IMR-90 (cell line): ENCODE measurements around the gene CUX1. TPM values are rescaled to one million over a fixed set of nuclear protein-coding genes. Genes with fewer than 3 reads are reported as not detected.
A peak's percentile ranks its signal among the peaks of the same experiment; 100 is the strongest.

Experiments
- ATAC-seq: fragments of 200-7000 bp; cut with Tn5 transposase; 2 replicates; pipeline ENCODE4 v1.9.1; 2020; ENCODE audit warnings: low read depth, mild to moderate bottlenecking, moderate library complexity
- BruUV-seq: library from RNA; stranded (reverse); fragments of 400-500 nt; replicated peaks from 2 replicates; lab custom pipeline; 2021; lab: Mats Ljungman, UMichigan
- CTCF ChIA-PET: fragments of 300-600 bp; formaldehyde crosslinking; extraction: SDS; loops from one replicate; lab custom pipeline; 2021; ENCODE audit warnings: antibody characterized with exemption; lab: Yijun Ruan, JAX
- POLR2A ChIA-PET: fragments of 300-600 bp; sonication (Branson Sonifier 250); formaldehyde crosslinking; loops from one replicate; lab custom pipeline; 2022; ENCODE audit warnings: antibody characterized with exemption; ENCODE audit not compliant: unreplicated experiment; lab: Charles Lee
- DNase-seq: peaks from one replicate; pipeline ENCODE4 v3.0.0; 2013
- H2AFZ ChIP-seq: replicated peaks from 2 replicates; pipeline ENCODE3; 2013; ENCODE audit warnings: low read length, mild to moderate bottlenecking; ENCODE audit not compliant: poor library complexity
- H2AK5ac ChIP-seq: 2 replicates; pipeline ENCODE4 v1.6.1; 2013; ENCODE audit warnings: low read depth, low read length, inconsistent platforms
- H2AK9ac ChIP-seq: replicated peaks from 2 replicates; pipeline ENCODE3; 2013; ENCODE audit warnings: mild to moderate bottlenecking, low read depth, low read length, moderate library complexity; ENCODE audit not compliant: poor library complexity
- H2BK120ac ChIP-seq: 2 replicates; pipeline ENCODE4 v1.6.1; 2013; ENCODE audit warnings: low read depth, low read length, inconsistent platforms
- H2BK15ac ChIP-seq: 3 replicates; pipeline ENCODE4 v1.6.1; 2013; ENCODE audit warnings: low read depth, low read length, inconsistent platforms
- H2BK20ac ChIP-seq: 2 replicates; pipeline ENCODE4 v1.6.1; 2013; ENCODE audit warnings: low read depth, mild to moderate bottlenecking, inconsistent platforms, low read length, moderate library complexity
- H2BK5ac ChIP-seq: 2 replicates; pipeline ENCODE4 v1.6.1; 2013; ENCODE audit warnings: mild to moderate bottlenecking, low read depth, low read length, inconsistent platforms; ENCODE audit not compliant: poor library complexity, severe bottlenecking
- H3K14ac ChIP-seq: replicated peaks from 2 replicates; pipeline ENCODE4 v1.6.1; 2013; ENCODE audit warnings: low read depth, low read length, inconsistent platforms
- H3K18ac ChIP-seq: 2 replicates; pipeline ENCODE4 v1.6.1; 2013; ENCODE audit warnings: low read depth, low read length, control low read depth
- H3K23ac ChIP-seq: 2 replicates; pipeline ENCODE4 v1.6.1; 2013; ENCODE audit warnings: low read depth, low read length, inconsistent platforms
- H3K27ac ChIP-seq: 2 replicates; pipeline ENCODE4 v1.5.1; 2013; ENCODE audit warnings: mild to moderate bottlenecking, control low read depth, low read length; ENCODE audit not compliant: insufficient read depth
- H3K27me3 ChIP-seq: 2 replicates; pipeline ENCODE4 v1.6.1; 2013; ENCODE audit warnings: low read length; ENCODE audit not compliant: control insufficient read depth, insufficient read depth
- H3K36me3 ChIP-seq: 2 replicates; pipeline ENCODE4 v1.6.1; 2013; ENCODE audit warnings: low read length, mixed read lengths; ENCODE audit not compliant: control insufficient read depth, insufficient read depth
- H3K4ac ChIP-seq: 2 replicates; pipeline ENCODE4 v1.6.1; 2013; ENCODE audit warnings: low read depth, low read length, inconsistent platforms
- H3K4me1 ChIP-seq: 2 replicates; pipeline ENCODE4 v1.6.1; 2013; ENCODE audit warnings: low read length, mixed read lengths; ENCODE audit not compliant: control insufficient read depth, insufficient read depth
- H3K4me2 ChIP-seq: 2 replicates; pipeline ENCODE4 v1.6.1; 2013; ENCODE audit warnings: low read depth, mild to moderate bottlenecking, control low read depth, low read length, moderate library complexity
- H3K4me3 ChIP-seq: 2 replicates; pipeline ENCODE4 v1.5.1; 2013; ENCODE audit warnings: low read depth, mild to moderate bottlenecking, control low read depth, low read length, moderate library complexity; ENCODE audit not compliant: insufficient read depth
- H3K56ac ChIP-seq: 2 replicates; pipeline ENCODE4 v1.6.1; 2013; ENCODE audit warnings: low read length, inconsistent platforms; ENCODE audit not compliant: insufficient read depth; ENCODE audit errors: extremely low read depth
- H3K79me1 ChIP-seq, 2 experiments: 2 replicates each; pipeline ENCODE4 v1.6.1; 2013; ENCODE audit warnings: low read length in 2 of 2, inconsistent platforms in 1 of 2, low read depth in 1 of 2
- H3K9ac ChIP-seq: 2 replicates; pipeline ENCODE4 v1.6.1; 2013; ENCODE audit warnings: low read depth, low read length, control low read depth
- H3K9me1 ChIP-seq: 2 replicates; pipeline ENCODE4 v1.6.1; 2013; ENCODE audit warnings: low read length, inconsistent platforms; ENCODE audit not compliant: insufficient read depth
- H3K9me3 ChIP-seq: 2 replicates; pipeline ENCODE4 v1.6.1; 2013; ENCODE audit warnings: low read length; ENCODE audit not compliant: control insufficient read depth, insufficient read depth
- H4K20me1 ChIP-seq: 2 replicates; pipeline ENCODE4 v1.6.1; 2013; ENCODE audit warnings: low read length, inconsistent platforms; ENCODE audit not compliant: insufficient read depth
- H4K5ac ChIP-seq: 2 replicates; pipeline ENCODE4 v1.6.1; 2013; ENCODE audit warnings: mild to moderate bottlenecking, low read depth, low read length, control low read depth
- H4K8ac ChIP-seq, 2 experiments: 2 replicates each; pipeline ENCODE4 v1.6.1; 2013; ENCODE audit warnings: low read depth in 2 of 2, low read length in 2 of 2, control low read depth in 1 of 2, inconsistent platforms in 1 of 2
- H4K91ac ChIP-seq: 2 replicates; pipeline ENCODE4 v1.6.1; 2013; ENCODE audit warnings: low read depth, low read length, inconsistent platforms; ENCODE audit not compliant: insufficient read depth
- BHLHE40 ChIP-seq: fragments of 150-350 bp; IDR thresholded peaks from 2 replicates; pipeline ENCODE4 v1.6.1; 2016; ENCODE audit warnings: mild to moderate bottlenecking, low read depth, low read length
- CHD1 ChIP-seq: IDR thresholded peaks from 2 replicates; pipeline ENCODE4 v1.6.1; 2012; ENCODE audit warnings: low read depth, low read length, improper control_type of control experiment
- ELK1 ChIP-seq: fragments of 150-350 bp; IDR thresholded peaks from 2 replicates; pipeline ENCODE4 v1.6.1; 2016; ENCODE audit warnings: low read depth, mild to moderate bottlenecking, low read length, moderate library complexity, borderline replicate concordance
- MAFK ChIP-seq: IDR thresholded peaks from 2 replicates; pipeline ENCODE4 v1.6.1; 2012; ENCODE audit warnings: low read depth, low read length, improper control_type of control experiment
- MAZ ChIP-seq: IDR thresholded peaks from 2 replicates; pipeline ENCODE4 v1.6.1; 2012; ENCODE audit warnings: low read depth, mild to moderate bottlenecking, low read length, improper control_type of control experiment, moderate library complexity, borderline replicate concordance
- NFE2L2 ChIP-seq: fragments of 150-350 bp; IDR thresholded peaks from 2 replicates; pipeline ENCODE4 v1.6.1; 2016; ENCODE audit warnings: low read depth, mild to moderate bottlenecking, low read length
- RFX5 ChIP-seq: IDR thresholded peaks from 2 replicates; pipeline ENCODE4 v1.8.0; 2012; ENCODE audit warnings: low read depth, mild to moderate bottlenecking, low read length, moderate library complexity
- SMC3 ChIP-seq: fragments of 150-350 bp; IDR thresholded peaks from 2 replicates; pipeline ENCODE4 v1.6.1; 2016; ENCODE audit warnings: low read depth, mild to moderate bottlenecking, antibody characterized with exemption, low read length, moderate library complexity
- USF2 ChIP-seq: fragments of 150-350 bp; IDR thresholded peaks from 2 replicates; pipeline ENCODE4 v1.6.1; 2017; ENCODE audit warnings: mild to moderate bottlenecking, antibody characterized with exemption, low read length, low read depth
- WGBS, 2 experiments: methylation state at CpG; one replicate each; pipeline versions ENCODE4 v1.1.5 to v1.1.7; 2013; ENCODE audit warnings: missing lambda C conversion rate in 2 of 2; ENCODE audit not compliant: insufficient read length in 1 of 2; ENCODE audit errors: extremely low coverage in 2 of 2; 5-methylcytosine and 5-hydroxymethylcytosine counted together
- dilution Hi-C: fragments of 300-500 bp; cut with HindIII; formaldehyde crosslinking; loops from one replicate; pipeline ENCODE4 v1.14.3; 2018; ENCODE audit warnings: low sequenced_read_pairs; ENCODE audit not compliant: unreplicated experiment
- in situ Hi-C: fragments of 300-500 bp; cut with MboI; formaldehyde crosslinking; loops from 3 replicates; pipeline ENCODE4 v1.14.3; 2019; ENCODE audit warnings: low sequenced_read_pairs, inconsistent platforms, mixed read lengths
- intact Hi-C: fragments of 100-400 bp; cut with micrococcal nuclease; formaldehyde crosslinking; loops from 2 replicates; pipeline ENCODE4 v1.10.0; 2022
- polyA plus RNA-seq, 3 experiments: library from polyadenylated mRNA; depleted of rRNA; stranded (reverse); fragments of >200 nt; gene quantifications; 2 replicates each; pipeline ENCODE4 v1.2.3, GENCODE V29; 2012; ENCODE audit warnings: low replicate concordance in 1 of 3
- total RNA-seq: library from RNA; depleted of rRNA; stranded (reverse); fragments of >200 nt; gene quantifications from 2 replicates; pipeline ENCODE4 v1.2.3, GENCODE V29; 2012

The CUX1 gene
- total and polyA plus RNA-seq, 2 of the 4 experiments (the other 2 are of a cell fraction) = 19.7 to 46.4 TPM

GRCh38 chr7:101874028-101874427, 56.6 kb downstream of the CUX1 start:
- no peak overlapping the region for H3K56ac ChIP-seq
- no TSS peak for BruUV-seq
- in situ Hi-C loops (no loop called here), intact Hi-C loops (no loop called here), dilution Hi-C loops (no loop called here)
- H2BK20ac ChIP-seq = 0 out of 2 replicates have a peak overlapping the region, but pooled peaks have one; percentile 69
- no peaks in the 10 kb centered on the region; the same call in 1 of the 2 replicates for H3K36me3 ChIP-seq
- H3K9ac ChIP-seq = no peak overlapping the region
- H3K4ac ChIP-seq = 0 out of 2 replicates have a peak overlapping the region, but pooled peaks have one; percentile 30
- no peak overlapping the region for H2BK15ac ChIP-seq
- H4K91ac ChIP-seq = peak overlapping the region; percentile 42; the same call in 1 of the 2 replicates
- 0 out of 2 replicates have a peak overlapping the region, but pooled peaks have one; percentile 10 for H3K18ac ChIP-seq
- DNase-seq (peak; percentile 39), ATAC-seq (peak; percentile 70)
- H2AFZ ChIP-seq = no peak overlapping the region
- peak overlapping the region; percentile 37; the same call in 1 of the 2 replicates for H3K14ac ChIP-seq
- H2AK5ac ChIP-seq = peak overlapping the region; percentile 40; the same call in 1 of the 2 replicates
- H3K9me3 ChIP-seq = no peaks in the 10 kb centered on the region
- no peaks in the 10 kb centered on the region for H3K27me3 ChIP-seq
- peak overlapping the region; percentile 6; the same call in 1 of the 2 replicates for H2BK120ac ChIP-seq
- peaks cover 17% of the 10 kb centered on the region for H3K9me1 ChIP-seq
- 60% methylated on average over 1 of the region's 5 CpGs; no CpG with 5 or more reads in 1 of the 2 experiments for WGBS, 2 experiments
- peak overlapping the region; percentile 25 for H2BK5ac ChIP-seq
- H4K20me1 ChIP-seq = peaks cover 29% of the 10 kb centered on the region
- H3K79me1 ChIP-seq = peaks cover 24 to 70% of the 10 kb centered on the region in 2 experiments
- H3K27ac ChIP-seq = peak overlapping the region; percentile 2; the same call in 1 of the 2 replicates
- peak overlapping the region; percentile 2; the same call in 1 of the 2 replicates for H3K23ac ChIP-seq
- 0 out of 2 replicates have a peak overlapping the region, but pooled peaks have one; percentile 21 for H4K5ac ChIP-seq
- H3K4me2 ChIP-seq = peak overlapping the region; percentile 5; the same call in 1 of the 2 replicates
- POLR2A ChIA-PET = no interaction called here
- CTCF ChIA-PET = no interaction called here
- H3K4me3 ChIP-seq = no peak overlapping the region
- peaks cover 21% of the 10 kb centered on the region for H3K4me1 ChIP-seq
- peak overlapping the region in 1 of 2 experiments; percentile 48; a peak in 2 of 4 replicates for H4K8ac ChIP-seq
- H2AK9ac ChIP-seq = no peak overlapping the region
- TF ChIP-seq RFX5 = no peak
- TF ChIP-seq USF2 = no peak
- no peak for TF ChIP-seq MAFK
- TF ChIP-seq NFE2L2 = no peak
- TF ChIP-seq BHLHE40 = no peak
- TF ChIP-seq MAZ = no peak
- no peak for TF ChIP-seq CHD1
- no peak for TF ChIP-seq SMC3
- no peak for TF ChIP-seq ELK1
